Peyer's patch (tissue), 4 donors: ENCODE results near the gene MYCT1. TPM values are rescaled to one million over a fixed set of nuclear protein-coding genes. Genes with fewer than 3 reads are reported as not detected.

ENCODE experiments used
- DNase-seq, 3 donors: peaks; one replicate each; pipeline ENCODE4 v3.0.0-alpha.2; 2017 to 2019
- H3K27ac ChIP-seq, 4 donors: fragments of 200-600 bp; sonication (generic); one replicate each; pipeline ENCODE4 v1.5.1; 2016 to 2019
- H3K27me3 ChIP-seq, 2 donors: fragments of 200-600 bp; sonication (generic); one replicate each; pipeline ENCODE4 v1.5.1; 2019
- H3K36me3 ChIP-seq, 3 donors: fragments of 200-600 bp; sonication (generic); one replicate each; pipeline ENCODE4 v1.5.1; 2016 to 2019
- H3K4me1 ChIP-seq, 4 donors: fragments of 200-600 bp; sonication (generic); one replicate each; pipeline ENCODE4 v1.5.1; 2016 to 2019
- H3K4me3 ChIP-seq, 4 donors: fragments of 200-600 bp; sonication (generic); 1 replicate in 3 of 4; 2 replicates in 1 of 4; pipeline ENCODE4 v1.5.1; 2016 to 2019; ENCODE audit warnings: mild to moderate bottlenecking in 1 of 4
- H3K9me3 ChIP-seq, 4 donors: fragments of 200-600 bp; sonication (generic); one replicate each; pipeline ENCODE4 v1.5.1; 2016 to 2019; ENCODE audit warnings: mild to moderate bottlenecking in 1 of 4
- CTCF ChIP-seq, 6 experiments: fragments of 450-650 bp in 4 of 6; fragments of 200-600 bp in 2 of 6; sonication (generic) in 1 of 6; IDR thresholded peaks; one replicate each; pipeline ENCODE4 v1.5.1; 2017 to 2019; ENCODE audit warnings: antibody characterized with exemption in 6 of 6, mild to moderate bottlenecking in 3 of 6, moderate library complexity in 1 of 6
- POLR2A ChIP-seq, 2 donors: fragments of 450-650 bp; IDR thresholded peaks; one replicate each; pipeline ENCODE4 v1.5.1; 2017; ENCODE audit warnings: antibody characterized with exemption in 2 of 2, mild to moderate bottlenecking in 2 of 2, moderate library complexity in 2 of 2
- total RNA-seq, 4 donors: library from RNA; depleted of rRNA; stranded (reverse); fragments of >200 nt; gene quantifications; one replicate each; pipeline ENCODE4 v1.1.0, GENCODE V29; 2016

The MYCT1 gene
- 10 to 100 TPM in 1 of 4 donors, 1 to 10 TPM in 3; 4.0 to 11.0 (median 4.9) TPM for total RNA-seq

- peak within 1 kb of the TSS in 1 of 4 donors; percentile 19 for H3K4me3 ChIP-seq
- no peak within 1 kb of the TSS for H3K27ac ChIP-seq
Measured at GRCh38 chr6:152697634-152698033, at the start of gene MYCT1. MYCT1 (plus strand) TSS chr6:152697897; CDS start chr6:152697903, 6 bp downstream.

GRCh38 chr6:152648105-152648504, 49.6 kb upstream of the MYCT1 start:
- Histone ChIP-seq H3K36me3 (no peaks in the 10 kb centered on the region), H3K4me3 (no peak overlapping the region), H3K9me3 (no peaks in the 10 kb centered on the region), H3K4me1 (no peaks in the 10 kb centered on the region), H3K27me3 (no peaks in the 10 kb centered on the region), H3K27ac (no peak overlapping the region)
- no peak for DNase-seq
- TF ChIP-seq CTCF (IDR thresholded peaks at IDR 0.05) (no peak), POLR2A (IDR thresholded peaks at IDR 0.05) (no peak)

More at GRCh38 chr6:152697634-152698033, at the start of gene MYCT1:
- H3K36me3 ChIP-seq: no peaks in the 10 kb centered on the region
- H3K9me3 ChIP-seq: no peaks in the 10 kb centered on the region
- DNase-seq: no peak
- no peaks in the 10 kb centered on the region for H3K4me1 ChIP-seq
- no peaks in the 10 kb centered on the region for H3K27me3 ChIP-seq
- TF ChIP-seq POLR2A (IDR thresholded peaks at IDR 0.05) (no peak), CTCF (IDR thresholded peaks at IDR 0.05) (no peak)

DNA sequence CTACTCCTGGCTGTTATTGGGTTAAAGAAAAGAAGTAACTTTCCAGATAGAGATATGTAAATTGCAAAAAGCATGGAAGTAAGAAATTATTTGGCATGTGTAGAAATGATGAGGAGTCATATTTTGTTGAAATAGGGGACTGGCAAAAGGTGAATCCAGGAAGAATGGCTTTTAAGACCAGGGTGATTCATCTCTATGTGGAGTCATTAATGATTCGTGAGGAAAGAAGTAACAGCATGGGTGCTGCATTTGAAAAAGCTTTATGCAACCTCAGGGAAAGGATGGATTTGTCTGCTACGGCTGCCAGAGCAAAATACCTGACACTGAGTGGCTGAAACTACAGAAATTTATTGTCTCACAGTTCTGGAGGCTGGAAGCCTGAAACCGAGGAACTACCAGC, 45.7 kb upstream of the MYCT1 start:
- no peak overlapping the region for H3K27ac ChIP-seq
- H3K9me3 ChIP-seq: no peaks in the 10 kb centered on the region
- no peaks in the 10 kb centered on the region for H3K27me3 ChIP-seq
- H3K36me3 ChIP-seq: no peaks in the 10 kb centered on the region
- no peak for DNase-seq
- no peaks in the 10 kb centered on the region for H3K4me1 ChIP-seq
- no peak for TF ChIP-seq CTCF (IDR thresholded peaks at IDR 0.05)
- TF ChIP-seq POLR2A (IDR thresholded peaks at IDR 0.05): no peak
- no peak overlapping the region for H3K4me3 ChIP-seq

GRCh38 chr6:152661776-152662175, 35.9 kb upstream of the MYCT1 start:
- no peaks in the 10 kb centered on the region for H3K27me3 ChIP-seq
- H3K9me3 ChIP-seq: no peaks in the 10 kb centered on the region
- no peak overlapping the region for H3K4me3 ChIP-seq
- no peak overlapping the region for H3K27ac ChIP-seq
- TF ChIP-seq CTCF (IDR thresholded peaks at IDR 0.05) (no peak), POLR2A (IDR thresholded peaks at IDR 0.05) (no peak)
- no peaks in the 10 kb centered on the region for H3K4me1 ChIP-seq
- no peaks in the 10 kb centered on the region for H3K36me3 ChIP-seq
- no peak for DNase-seq

- Histone ChIP-seq H3K27me3 (no peaks in the 10 kb centered on the region), H3K27ac (no peak overlapping the region), H3K36me3 (no peaks in the 10 kb centered on the region), H3K4me3 (no peak overlapping the region), H3K4me1 (no peaks in the 10 kb centered on the region), H3K9me3 (no peaks in the 10 kb centered on the region)
- TF ChIP-seq CTCF (IDR thresholded peaks at IDR 0.05) (peak in 2 of 6 experiments; percentile 17 to 24), POLR2A (IDR thresholded peaks at IDR 0.05) (no peak)
- no peak for DNase-seq
Measured at GRCh38 chr6:152669895-152670294, 27.8 kb upstream of the MYCT1 start.

DNA sequence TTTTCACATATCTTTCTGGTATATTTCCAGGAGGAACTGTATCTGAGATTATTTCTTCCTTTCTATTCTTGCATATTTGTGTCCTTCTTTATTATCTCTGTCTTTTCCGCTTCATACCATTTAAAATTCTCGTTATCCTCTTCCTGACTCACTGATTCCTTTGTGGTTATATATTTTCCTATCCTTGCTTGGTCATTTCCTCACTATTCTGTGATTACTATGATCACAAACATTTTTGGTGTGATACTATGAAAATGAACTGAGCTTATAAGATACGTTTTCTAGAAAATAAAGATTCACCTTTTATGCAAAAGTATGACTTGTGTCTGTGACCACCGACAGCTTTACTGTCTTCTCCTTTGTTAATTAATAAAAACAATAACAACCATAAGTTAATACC, 26.5 kb upstream of the MYCT1 start:
- TF ChIP-seq POLR2A (IDR thresholded peaks at IDR 0.05): no peak
- H3K9me3 ChIP-seq: no peaks in the 10 kb centered on the region
- no peak for DNase-seq
- no peaks in the 10 kb centered on the region for H3K27me3 ChIP-seq
- H3K27ac ChIP-seq: no peak overlapping the region
- H3K4me3 ChIP-seq: no peak overlapping the region
- no peaks in the 10 kb centered on the region for H3K4me1 ChIP-seq
- H3K36me3 ChIP-seq: no peaks in the 10 kb centered on the region
